Gastroesophageal sphincter (tissue), 4 donors: ENCODE measurements around the gene TGFBR3. TPM values are rescaled to one million over a fixed set of nuclear protein-coding genes. Genes with fewer than 3 reads are reported as not detected.

Source experiments
- ATAC-seq: fragments of 150-250 bp; one replicate; pipeline ENCODE4 v1.9.1; 2016; ENCODE audit warnings: mild to moderate bottlenecking, moderate library complexity
- H3K27ac ChIP-seq, 4 donors: fragments of 200-600 bp; sonication (generic) in 3 of 4; 1 replicate in 3 of 4; 2 replicates in 1 of 4; pipeline ENCODE4 v1.5.1; 2016 to 2019
- H3K27me3 ChIP-seq: fragments of 200-600 bp; sonication (generic); one replicate; pipeline ENCODE4 v1.5.1; 2019
- H3K36me3 ChIP-seq, 2 donors: fragments of 200-600 bp; sonication (generic); one replicate each; pipeline ENCODE4 v1.5.1; 2019; ENCODE audit warnings: control low read depth in 1 of 2
- H3K4me1 ChIP-seq, 3 donors: fragments of 200-600 bp; sonication (generic); 1 replicate in 2 of 3; 2 replicates in 1 of 3; pipeline ENCODE4 v1.5.1; 2016 to 2019; ENCODE audit warnings: control low read depth in 2 of 3
- H3K4me3 ChIP-seq, 2 donors: fragments of 200-600 bp; sonication (generic); one replicate each; pipeline ENCODE4 v1.5.1; 2019; ENCODE audit warnings: mild to moderate bottlenecking in 1 of 2, moderate library complexity in 1 of 2
- H3K9me3 ChIP-seq, 3 donors: fragments of 200-600 bp; sonication (generic); one replicate each; pipeline ENCODE4 v1.5.1; 2017 to 2019; ENCODE audit warnings: control low read depth in 2 of 3
- CTCF ChIP-seq, 4 experiments: fragments of 200-600 bp in 2 of 4; fragments of 450-650 bp in 2 of 4; sonication (generic) in 1 of 4; IDR thresholded peaks; one replicate each; pipeline ENCODE4 v1.5.1; 2017 to 2019; ENCODE audit warnings: antibody characterized with exemption in 4 of 4, mild to moderate bottlenecking in 2 of 4, moderate library complexity in 2 of 4
- EP300 ChIP-seq: sonication (generic); formaldehyde crosslinking; IDR thresholded peaks from one replicate; pipeline ENCODE4 v1.6.1; 2017; ENCODE audit warnings: antibody characterized with exemption, mild to moderate bottlenecking
- POLR2A ChIP-seq, 2 donors: fragments of 450-650 bp; IDR thresholded peaks; one replicate each; pipeline ENCODE4 v1.6.1; 2017; ENCODE audit warnings: antibody characterized with exemption in 2 of 2, mild to moderate bottlenecking in 2 of 2, moderate library complexity in 1 of 2
- POLR2AphosphoS5 ChIP-seq: sonication (generic); formaldehyde crosslinking; IDR thresholded peaks from one replicate; pipeline ENCODE4 v1.6.1; 2017; ENCODE audit warnings: antibody characterized with exemption
- WGBS, 2 donors: methylation state at CpG; one replicate each; pipeline ENCODE4 v1.1.5; 2018; ENCODE audit warnings: low coverage in 1 of 2; 5-methylcytosine and 5-hydroxymethylcytosine counted together
- total RNA-seq, 4 donors: library from RNA; depleted of rRNA; stranded (reverse); fragments of >200 nt; gene quantifications; one replicate each; pipeline ENCODE4 v1.1.0, GENCODE V29; 2016

Gene TGFBR3
- total RNA-seq, 4 donors from 2014 or later: 176 to 315 (median 248) TPM

- Histone ChIP-seq H3K27ac (peak overlapping the region; percentile 71 to 81 (median 78)), H3K27me3 (no peaks in the 10 kb centered on the region), H3K4me1 (peaks cover 31 to 96% (median 57%) of the 10 kb centered on the region in 3 donors), H3K36me3 (peaks cover 0 to 7% of the 10 kb centered on the region in 2 donors), H3K9me3 (no peaks in the 10 kb centered on the region), H3K4me3 (no peak overlapping the region)
- ATAC-seq: no peak
- TF ChIP-seq POLR2A (IDR thresholded peaks at IDR 0.05) (no peak), EP300 (no peak), CTCF (IDR thresholded peaks at IDR 0.05) (no peak)
- WGBS, 2 donors: 79 to 85% methylated on average over 5 of the region's 6 CpGs
Measured at GRCh38 chr1:91749788-91750231, 136.1 kb downstream of the TGFBR3 start.

- Histone ChIP-seq H3K27ac (peak overlapping the region in 3 of 4 donors; percentile 67 to 81 (median 81)), H3K27me3 (no peaks in the 10 kb centered on the region), H3K36me3 (peaks cover 0 to 7% of the 10 kb centered on the region in 2 donors), H3K4me1 (peaks cover 35 to 99% (median 59%) of the 10 kb centered on the region in 3 donors), H3K9me3 (no peaks in the 10 kb centered on the region), H3K4me3 (no peak overlapping the region)
- no peak for ATAC-seq
- 66 to 78% methylated on average over 5 to 6 of the region's 6 CpGs for WGBS, 2 donors
- no peak for TF ChIP-seq POLR2AphosphoS5
- no peak for TF ChIP-seq CTCF (IDR thresholded peaks at IDR 0.05)
- TF ChIP-seq EP300: no peak
- no peak for TF ChIP-seq POLR2A (IDR thresholded peaks at IDR 0.05)
Measured at GRCh38 chr1:91747666-91748065, 138.3 kb downstream of the TGFBR3 start.

GRCh38 chr1:91746728-91747338 is 139.1 kb downstream of the TGFBR3 start:
- no peaks in the 10 kb centered on the region for H3K9me3 ChIP-seq
- H3K27me3 ChIP-seq: no peaks in the 10 kb centered on the region
- H3K27ac ChIP-seq: peak overlapping the region in 3 of 4 donors; percentile 67 to 81 (median 81)
- TF ChIP-seq POLR2A (IDR thresholded peaks at IDR 0.05) (no peak), POLR2AphosphoS5 (no peak), CTCF (IDR thresholded peaks at IDR 0.05) (no peak), EP300 (no peak)
- no peak for ATAC-seq
- no peak overlapping the region for H3K4me3 ChIP-seq
- 90 to 93% methylated on average over 2 to 3 of the region's 3 CpGs for WGBS, 2 donors
- H3K36me3 ChIP-seq: peaks cover 0 to 7% of the 10 kb centered on the region in 2 donors
- H3K4me1 ChIP-seq: peaks cover 33 to 99% (median 61%) of the 10 kb centered on the region in 3 donors

- Histone ChIP-seq H3K9me3 (no peaks in the 10 kb centered on the region), H3K27ac (peak overlapping the region; percentile 47 to 92 (median 76)), H3K4me3 (no peak overlapping the region), H3K36me3 (peaks cover 0 to 7% of the 10 kb centered on the region in 2 donors), H3K4me1 (peaks cover 29 to 97% (median 52%) of the 10 kb centered on the region in 3 donors), H3K27me3 (no peaks in the 10 kb centered on the region)
- 64 to 70% methylated on average over 5 of the region's 5 CpGs for whole genome bisulfite sequencing, 2 donors
- no peak for TF ChIP-seq EP300
- TF ChIP-seq CTCF (IDR thresholded peaks at IDR 0.05): no peak
- no peak for TF ChIP-seq POLR2A (IDR thresholded peaks at IDR 0.05)
- TF ChIP-seq POLR2AphosphoS5: no peak
- no peak for ATAC-seq
Measured at GRCh38 chr1:91745640-91746373, 140.1 kb downstream of the TGFBR3 start.
